ENCODE data around the gene MME.

DNA sequence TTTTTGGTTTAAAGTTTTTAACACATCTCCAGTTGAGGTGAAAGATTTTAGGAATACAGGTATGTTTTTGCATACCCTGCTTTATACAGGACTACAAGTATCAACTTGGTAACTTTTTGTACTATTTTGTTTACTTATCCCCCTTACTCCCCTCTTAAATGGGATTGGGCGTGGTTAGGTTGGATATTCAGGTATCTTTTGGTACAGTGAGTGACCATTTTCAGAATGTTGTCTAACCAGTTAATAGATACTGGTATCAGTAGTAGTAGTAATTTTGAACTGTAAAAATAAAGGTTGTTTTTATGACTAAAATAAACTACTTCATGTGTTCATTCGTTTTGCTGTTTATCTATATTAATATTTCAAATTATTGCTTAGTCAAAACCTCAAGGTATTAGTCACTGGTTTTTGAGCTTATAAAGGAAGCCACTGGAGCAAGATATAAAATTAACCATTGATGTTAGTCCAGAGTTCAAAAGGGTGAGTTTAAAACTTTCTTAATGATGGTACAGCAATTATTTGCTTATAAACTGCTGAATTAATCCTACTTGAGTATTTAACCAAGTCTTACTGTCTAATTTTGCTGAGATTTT is 3.3 kb downstream of the MME start:
- no peak for TF ChIP-seq ZFP3 (CRISPR knock-in tag; IDR thresholded peaks at IDR 0.05)
- no peak for TF ChIP-seq ZNF565 (CRISPR knock-in tag; conservative IDR thresholded peaks at IDR 0.05; ENCODE audit: low read depth)
- no peak for TF ChIP-seq ZNF70 (CRISPR knock-in tag; IDR thresholded peaks at IDR 0.05)
- no peak for TF ChIP-seq ARNTL (CRISPR knock-in tag; IDR thresholded peaks at IDR 0.05; ENCODE audit: borderline replicate concordance, low read depth)
- TF ChIP-seq CREB5 (CRISPR knock-in tag; IDR thresholded peaks at IDR 0.05; ENCODE audit: low read depth) = no peak
- no peak for TF ChIP-seq POU6F1 (CRISPR knock-in tag; IDR thresholded peaks at IDR 0.05; ENCODE audit: borderline replicate concordance, low read depth)

Data from SK-N-SH treated with all-trans-retinoic acid at 6 μM for 48 hours (cell line).